8988T (cell line): ENCODE results near the gene SKA3.
"Not testable (repeated sequence)": the region's sequence is repeated elsewhere in the genome, so short reads cannot be mapped to it uniquely, and the experiment has no call there.

ENCODE experiments used
- DNase-seq: peaks from one replicate; pipeline ENCODE4 v3.0.0; 2011

Gene SKA3

GRCh38 chr13:21165606-21166005 lies 10.7 kb downstream of the SKA3 start:
- not testable (repeated sequence) for DNase-seq

- DNase-seq = no peak
Measured at GRCh38 chr13:21164631-21165030, 11.7 kb downstream of the SKA3 start.

- DNase-seq = no peak
Measured at GRCh38 chr13:21152251-21152899, 24.0 kb downstream of the SKA3 start.

- no peak for DNase-seq
Measured at GRCh38 chr13:21150013-21150412, 26.3 kb downstream of the SKA3 start.

- DNase-seq = no peak
Measured at GRCh38 chr13:21149568-21149967, 26.8 kb downstream of the SKA3 start.

- DNase-seq = no peak
Measured at GRCh38 chr13:21148557-21149258, 27.6 kb downstream of the SKA3 start.

- no peak for DNase-seq
Measured at GRCh38 chr13:21147827-21148226, 28.5 kb downstream of the SKA3 start.

GRCh38 chr13:21142766-21143165 lies 33.6 kb downstream of the SKA3 start:
- DNase-seq = no peak

- DNase-seq = no peak
Measured at GRCh38 chr13:21139374-21139773, 37.0 kb downstream of the SKA3 start.

GRCh38 chr13:21138561-21138960 lies 37.8 kb downstream of the SKA3 start:
- DNase-seq = no peak

GRCh38 chr13:21137696-21138095 lies 38.7 kb downstream of the SKA3 start:
- no peak for DNase-seq

GRCh38 chr13:21135833-21136232 lies 40.5 kb downstream of the SKA3 start:
- not testable (repeated sequence) for DNase-seq

GRCh38 chr13:21134475-21134874 lies 41.9 kb downstream of the SKA3 start:
- no peak for DNase-seq

GRCh38 chr13:21133077-21133476 lies 43.3 kb downstream of the SKA3 start:
- no peak for DNase-seq

GRCh38 chr13:21130116-21130515 lies 46.2 kb downstream of the SKA3 start:
- no peak for DNase-seq

- no peak for DNase-seq
Measured at GRCh38 chr13:21124852-21125251, 51.5 kb downstream of the SKA3 start.

GRCh38 chr13:21123956-21124355 lies 52.4 kb downstream of the SKA3 start:
- no peak for DNase-seq

GRCh38 chr13:21121616-21122015 lies 54.7 kb downstream of the SKA3 start:
- DNase-seq = no peak

GRCh38 chr13:21120191-21120590 lies 56.2 kb downstream of the SKA3 start:
- DNase-seq = no peak

GRCh38 chr13:21119526-21119925 lies 56.8 kb downstream of the SKA3 start:
- no peak for DNase-seq

GRCh38 chr13:21118180-21118579 lies 58.2 kb downstream of the SKA3 start:
- no peak for DNase-seq

- DNase-seq = no peak
Measured at GRCh38 chr13:21117104-21117809, 59.1 kb downstream of the SKA3 start.

- no peak for DNase-seq
Measured at GRCh38 chr13:21116141-21116540, 60.2 kb downstream of the SKA3 start.

GRCh38 chr13:21115231-21115630 lies 61.1 kb downstream of the SKA3 start:
- DNase-seq = no peak
